HepG2 (cell line): Measurements from ENCODE around the gene LRRTM3. TPM values are rescaled to one million over a fixed set of nuclear protein-coding genes. Genes with fewer than 3 reads are reported as not detected.

Source experiments
- DNMT3B ChIP-seq: conservative IDR thresholded peaks from 2 replicates; pipeline ENCODE4 v1.6.1; 2016; ENCODE audit warnings: missing biosample characterization, control low read depth
- GABPA ChIP-seq, 2 experiments: IDR thresholded peaks; 2 replicates each; pipeline ENCODE4 v1.6.1; 2011 to 2016; ENCODE audit warnings: low read depth in 2 of 2, low read length in 1 of 2, missing biosample characterization in 1 of 2, missing genetic modification characterization in 1 of 2
- GLMP ChIP-seq: sonication (generic); formaldehyde crosslinking; IDR thresholded peaks from 2 replicates; pipeline ENCODE4 v1.9.0; 2021; ENCODE audit warnings: missing genetic modification reagents, mild to moderate bottlenecking, borderline replicate concordance
- JDP2 ChIP-seq: sonication (generic); formaldehyde crosslinking; IDR thresholded peaks from 2 replicates; pipeline ENCODE4 v1.8.1; 2022; ENCODE audit warnings: missing genetic modification reagents, borderline replicate concordance
- KLF9 ChIP-seq: IDR thresholded peaks from 2 replicates; pipeline ENCODE4 v1.6.1; 2016; ENCODE audit warnings: low read depth
- TFDP2 ChIP-seq: sonication (generic); formaldehyde crosslinking; IDR thresholded peaks from 2 replicates; pipeline ENCODE4 v1.4.0; 2020; ENCODE audit warnings: missing genetic modification reagents
- ZNF10 ChIP-seq: sonication (generic); formaldehyde crosslinking; IDR thresholded peaks from 2 replicates; pipeline ENCODE4 v1.4.0; 2020; ENCODE audit warnings: mild to moderate bottlenecking, low read depth, missing genetic modification reagents, borderline replicate concordance
- ZNF280D ChIP-seq: sonication (generic); formaldehyde crosslinking; IDR thresholded peaks from 2 replicates; pipeline ENCODE4 v1.5.1; 2020; ENCODE audit warnings: mild to moderate bottlenecking, missing genetic modification reagents
- ZNF512 ChIP-seq: sonication (generic); formaldehyde crosslinking; IDR thresholded peaks from 2 replicates; pipeline ENCODE4 v1.4.0; 2020; ENCODE audit warnings: mild to moderate bottlenecking, missing genetic modification reagents
- ZNF768 ChIP-seq: sonication (generic); formaldehyde crosslinking; IDR thresholded peaks from 2 replicates; pipeline ENCODE4 v1.4.0; 2020; ENCODE audit warnings: missing genetic modification reagents
- polyA plus RNA-seq, 8 experiments: library from polyadenylated mRNA; depleted of rRNA in 3 of 8; stranded (reverse) in 7 of 8; unstranded in 1 of 8; fragments of >200 nt; fragmentation: Illumina TruSeq in 4 of 8; extraction: Trizol in 4 of 8; gene quantifications; 2 replicates each; pipeline versions ENCODE4 v1.2.1 to v1.2.3, GENCODE V29; 2011 to 2016; ENCODE audit warnings: low read depth in 4 of 8, missing spikeins in 1 of 8, mixed read lengths in 1 of 8; ENCODE audit not compliant: insufficient read depth in 1 of 8
- total RNA-seq, 5 experiments: library from RNA; depleted of rRNA; stranded (reverse); fragments of >200 nt; fragmentation: Illumina TruSeq; extraction: Trizol; gene quantifications; 2 replicates each; pipeline ENCODE4 v1.2.3, GENCODE V29; 2016; ENCODE audit warnings: low read depth in 1 of 5

Gene LRRTM3
- total and polyA plus RNA-seq, 2 of the 13 experiments (the other 11 are each of a cell fraction or from before 2014, with no cell fraction given): not detected

- TF ChIP-seq GABPA (IDR thresholded peaks at IDR 0.05; ENCODE audit: low read depth, low read length) (no peak), GABPA (CRISPR knock-in tag; IDR thresholded peaks at IDR 0.05; ENCODE audit: low read depth) (no peak), ZNF768 (CRISPR knock-in tag) (no peak), ZNF280D (no peak), DNMT3B (CRISPR knock-in tag) (no peak), KLF9 (no peak), ZNF512 (CRISPR knock-in tag) (no peak), GLMP (CRISPR knock-in tag) (no peak), ZNF10 (no peak), TFDP2 (CRISPR knock-in tag) (no peak), JDP2 (CRISPR knock-in tag) (no peak)
Measured at GRCh38 chr10:66999762-67000545, 74.1 kb downstream of the LRRTM3 start (continued).
